AG04449 (cell line): ENCODE measurements around the gene KIAA0319L.

Experiments used
- CTCF ChIA-PET: fragments of 350-600 bp; formaldehyde crosslinking; extraction: SDS; loops from one replicate; lab custom pipeline; 2021; ENCODE audit warnings: antibody characterized with exemption; lab: Yijun Ruan, JAX
- POLR2A ChIA-PET: fragments of 400-600, 350-600 bp; formaldehyde crosslinking; extraction: SDS; loops from one replicate; lab custom pipeline; 2020; ENCODE audit warnings: antibody characterized with exemption, inconsistent platforms; lab: Yijun Ruan, JAX
- DNase-seq: peaks from one replicate; pipeline ENCODE4 v3.0.0-alpha.2; 2010; ENCODE audit warnings: low read depth, low spot score
- H3K4me3 ChIP-seq: 2 replicates; pipeline ENCODE4 v1.5.1; 2011; ENCODE audit warnings: low read depth, mild to moderate bottlenecking, control low read depth, low read length
- TF ChIP-seq, protein P1 (sequence below): IDR thresholded peaks from one replicate; pipeline ENCODE4 v1.5.1; 2011; ENCODE audit warnings: mild to moderate bottlenecking, moderate library complexity, low read length, control low read depth, inconsistent platforms; ENCODE audit not compliant: insufficient read depth; ENCODE audit errors: missing control alignments

Gene KIAA0319L

DNA sequence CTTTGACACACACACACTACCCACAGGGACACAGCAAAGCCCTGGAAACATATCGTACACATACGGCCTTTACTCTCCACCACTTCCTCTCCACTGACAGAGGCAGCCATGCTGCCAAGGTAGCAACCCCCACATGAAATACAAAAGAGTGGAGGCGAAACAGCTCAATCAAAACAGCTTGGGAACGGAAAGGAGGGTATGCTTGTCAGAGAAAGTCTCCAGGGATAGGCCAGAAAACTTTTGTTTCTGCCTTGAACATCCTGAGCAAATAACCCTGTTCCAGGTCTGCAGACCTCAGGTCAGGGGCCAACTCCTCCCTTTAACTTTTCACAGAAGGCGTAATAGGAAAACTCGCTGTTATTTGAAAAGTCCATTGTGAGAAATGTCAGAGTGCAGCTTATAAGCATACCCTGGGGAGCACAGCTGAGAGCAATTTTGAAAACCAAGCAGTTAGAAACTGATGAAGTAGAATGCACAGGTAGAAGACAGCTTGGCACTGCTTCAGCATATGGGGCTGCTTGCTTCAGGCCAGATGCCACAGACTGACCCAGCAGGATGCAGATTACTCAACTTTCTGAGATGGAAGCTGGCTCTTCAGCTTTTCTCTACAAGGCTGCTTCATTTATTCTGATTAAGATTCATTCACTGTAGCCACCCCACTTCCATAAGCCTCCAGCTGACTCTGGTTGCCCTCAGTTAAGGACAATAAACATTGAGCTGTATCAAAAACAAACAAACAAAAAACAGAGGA, 18.0 kb downstream of the KIAA0319L start:
- TF ChIP-seq, protein P1, sequence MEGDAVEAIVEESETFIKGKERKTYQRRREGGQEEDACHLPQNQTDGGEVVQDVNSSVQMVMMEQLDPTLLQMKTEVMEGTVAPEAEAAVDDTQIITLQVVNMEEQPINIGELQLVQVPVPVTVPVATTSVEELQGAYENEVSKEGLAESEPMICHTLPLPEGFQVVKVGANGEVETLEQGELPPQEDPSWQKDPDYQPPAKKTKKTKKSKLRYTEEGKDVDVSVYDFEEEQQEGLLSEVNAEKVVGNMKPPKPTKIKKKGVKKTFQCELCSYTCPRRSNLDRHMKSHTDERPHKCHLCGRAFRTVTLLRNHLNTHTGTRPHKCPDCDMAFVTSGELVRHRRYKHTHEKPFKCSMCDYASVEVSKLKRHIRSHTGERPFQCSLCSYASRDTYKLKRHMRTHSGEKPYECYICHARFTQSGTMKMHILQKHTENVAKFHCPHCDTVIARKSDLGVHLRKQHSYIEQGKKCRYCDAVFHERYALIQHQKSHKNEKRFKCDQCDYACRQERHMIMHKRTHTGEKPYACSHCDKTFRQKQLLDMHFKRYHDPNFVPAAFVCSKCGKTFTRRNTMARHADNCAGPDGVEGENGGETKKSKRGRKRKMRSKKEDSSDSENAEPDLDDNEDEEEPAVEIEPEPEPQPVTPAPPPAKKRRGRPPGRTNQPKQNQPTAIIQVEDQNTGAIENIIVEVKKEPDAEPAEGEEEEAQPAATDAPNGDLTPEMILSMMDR, result no peak
- ChIA-PET CTCF (interaction anchor here (0.7 to 2.8 kb wide), 5 partner anchors 18 to 89 kb away, joined by 3 to 25 read pairs (median 3); partner anchors contain the start of gene NCDN), POLR2A (interaction anchor here (1.5 kb wide), 1 partner anchor 18 kb away, joined by 3 read pairs; the partner anchor contains the start of genes KIAA0319L and NCDN)
- no peak for DNase-seq
- no peak overlapping the region; the same call in 1 of the 2 replicates for H3K4me3 ChIP-seq

DNA sequence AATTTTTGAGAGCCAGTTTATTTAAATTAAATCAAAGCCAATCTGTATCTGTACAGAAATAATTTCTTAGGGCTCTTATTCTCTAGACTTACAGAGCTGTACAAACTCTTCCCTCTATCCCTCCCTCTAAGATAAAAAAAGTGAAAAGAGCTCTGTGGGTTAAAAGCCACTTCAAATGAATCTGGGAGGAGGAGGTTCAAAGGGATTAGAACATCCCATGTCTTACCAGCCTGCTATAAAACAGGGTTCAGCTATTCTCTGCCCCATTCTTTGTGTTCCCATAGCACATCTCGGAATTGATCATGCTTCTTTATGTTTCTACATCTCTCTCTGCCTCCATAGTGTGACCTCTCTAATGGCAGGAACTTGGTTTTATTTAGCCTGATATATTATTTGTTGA, 19.4 kb downstream of the KIAA0319L start:
- ChIA-PET POLR2A (interaction anchor here (0.6 to 0.7 kb wide), 2 partner anchors 19 to 521 kb away, joined by 3 to 4 read pairs; partner anchors contain the start of gene KIAA0319L), CTCF (interaction anchor here (2.1 to 3.4 kb wide), 2 partner anchors 27 to 86 kb away, joined by 7 to 20 read pairs; no protein-coding TSS in a partner anchor)
- DNase-seq, result no peak
- H3K4me3 ChIP-seq, result no peak overlapping the region
- TF ChIP-seq, protein P1, result no peak

DNA sequence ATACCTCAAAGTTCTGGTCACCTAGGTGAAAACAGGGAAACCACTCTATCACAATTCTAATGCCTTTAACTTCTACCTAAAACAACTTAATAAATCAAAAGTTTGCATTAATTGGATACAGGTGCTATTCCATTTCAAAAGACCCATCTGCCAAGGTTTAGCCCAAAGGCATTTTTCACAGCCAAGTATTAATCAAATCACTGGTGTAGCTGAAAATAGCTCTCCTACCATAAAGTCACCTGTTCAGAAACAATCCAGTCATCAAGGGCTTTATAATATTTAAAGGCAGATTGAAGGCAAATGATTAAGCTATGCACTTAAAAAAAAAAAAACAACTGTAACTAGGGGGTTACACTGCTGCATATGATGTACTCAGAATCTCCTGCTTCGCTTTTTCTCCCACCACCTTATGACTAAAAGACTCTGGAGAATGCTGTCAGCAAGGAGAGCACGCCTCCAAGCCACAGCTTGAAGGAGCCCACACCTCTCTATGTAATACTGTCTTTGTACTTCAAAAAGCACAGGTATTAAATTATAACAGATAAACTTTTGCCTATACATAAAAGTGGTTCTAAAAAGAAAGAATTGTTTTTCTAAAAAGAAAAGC, 20.5 kb downstream of the KIAA0319L start:
- ChIA-PET POLR2A (interaction anchor here (1.1 kb wide), 1 partner anchor 678 kb away, joined by 3 read pairs; no protein-coding TSS in a partner anchor), CTCF (interaction anchor here (1.0 to 3.4 kb wide), 4 partner anchors 28 to 179 kb away, joined by 3 to 20 read pairs (median 5); no protein-coding TSS in a partner anchor)
- DNase-seq, result no peak
- TF ChIP-seq, protein P1, result no peak
- no peak overlapping the region for H3K4me3 ChIP-seq

DNA sequence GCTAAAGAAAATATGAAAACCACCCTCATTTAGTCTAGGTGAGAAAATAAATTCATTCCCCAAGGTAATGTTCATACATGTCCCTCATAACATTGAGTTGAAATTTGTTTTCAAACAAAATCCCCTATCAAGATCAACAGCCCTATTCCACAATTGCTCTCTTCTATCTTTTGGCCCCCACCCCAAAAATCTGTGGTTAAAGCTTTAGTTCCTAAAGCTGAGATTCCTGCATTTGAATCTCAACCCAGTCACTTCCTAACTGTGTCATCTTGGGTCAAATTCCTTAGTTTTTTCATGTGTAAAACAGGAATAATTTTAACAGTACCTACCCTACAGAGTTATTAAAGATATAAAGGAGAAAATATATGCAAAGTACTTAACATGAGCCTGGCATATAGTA, 22.0 kb downstream of the KIAA0319L start:
- ChIA-PET POLR2A (interaction anchor here (1.1 kb wide), 1 partner anchor 677 kb away, joined by 3 read pairs; no protein-coding TSS in a partner anchor), CTCF (interaction anchor here (1.1 to 3.4 kb wide), 4 partner anchors 17 to 86 kb away, joined by 3 to 20 read pairs (median 3); no protein-coding TSS in a partner anchor)
- H3K4me3 ChIP-seq, result no peak overlapping the region
- DNase-seq, result no peak
- TF ChIP-seq, protein P1, result no peak

DNA sequence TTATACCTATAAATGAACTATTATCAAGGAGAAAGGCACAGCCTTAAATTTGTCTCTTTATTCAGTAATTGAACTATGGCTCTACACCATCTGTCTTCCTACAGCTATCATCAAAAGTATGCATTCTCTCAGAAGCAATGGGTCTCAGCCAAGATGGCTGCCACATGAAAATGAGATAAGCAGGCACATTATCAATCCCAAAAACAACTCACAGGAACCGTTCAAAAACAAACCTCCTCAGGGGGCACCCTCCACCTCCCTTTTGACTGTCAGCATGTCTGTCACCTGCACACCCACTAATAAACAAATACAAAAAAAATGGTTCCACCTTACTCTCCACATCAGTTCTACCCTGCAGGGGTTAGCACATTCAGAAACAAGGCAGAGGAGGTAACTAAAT, 23.6 kb downstream of the KIAA0319L start:
- TF ChIP-seq, protein P1, result no peak
- POLR2A ChIA-PET, result interaction anchor here (0.7 kb wide), 1 partner anchor 58 kb away, joined by 3 read pairs; no protein-coding TSS in a partner anchor
- no peak overlapping the region for H3K4me3 ChIP-seq
- CTCF ChIA-PET, result interaction anchor here (1.0 to 1.6 kb wide), 4 partner anchors 35 to 194 kb away, joined by 3 to 10 read pairs (median 5); no protein-coding TSS in a partner anchor
- DNase-seq, result no peak
